ENCODE results near the gene PTPRN2. TPM values are rescaled to one million over a fixed set of nuclear protein-coding genes. Genes with fewer than 3 reads are reported as not detected.

The PTPRN2 gene
- total RNA-seq, 2 experiments from 2014 or later: 7.0 to 7.2 TPM

DNA sequence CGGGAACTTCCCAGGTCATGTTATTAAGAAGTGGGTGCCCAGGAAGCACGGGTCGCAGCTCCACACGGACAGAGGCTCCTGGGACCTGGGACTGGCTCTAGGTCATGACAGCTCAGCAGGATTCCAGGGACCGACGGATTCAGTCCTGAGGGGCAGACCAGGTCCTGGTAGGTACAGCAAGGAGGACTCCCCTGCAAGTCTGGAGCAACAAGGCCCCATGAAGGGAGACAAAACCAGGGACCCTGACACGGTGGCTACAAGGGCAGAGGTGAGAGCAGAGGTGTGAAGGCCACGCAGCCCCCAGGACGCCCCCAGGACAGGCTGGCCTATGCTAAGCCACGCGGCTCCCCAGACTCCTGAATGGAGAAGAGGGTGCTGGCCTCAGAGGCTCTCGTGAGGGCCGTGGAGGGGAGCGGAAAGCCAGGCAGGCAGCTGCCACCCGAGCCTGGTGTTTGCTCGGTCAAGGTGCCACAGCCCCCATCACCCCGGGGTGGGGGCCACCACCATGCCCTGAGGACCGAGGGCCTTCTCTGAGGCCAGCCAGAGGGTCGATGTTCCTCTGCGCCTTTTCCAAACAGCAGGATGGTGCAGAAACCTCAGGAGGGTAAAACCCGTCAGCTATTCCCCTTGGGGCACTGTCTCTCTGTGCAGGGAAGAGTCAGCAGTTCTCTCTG, 348.9 kb downstream of the PTPRN2 start:
- DNase-seq (no peak), ATAC-seq (no peak)
- H3K9me3 Mint-ChIP-seq (ENCODE audit: insufficient read depth): no peaks in the 10 kb centered on the region
- H3K27me3 Mint-ChIP-seq (ENCODE audit: low read depth): no peaks in the 10 kb centered on the region
- ChIA-PET POLR2A (no interaction called here), CTCF (no interaction called here)
- H3K4me1 Mint-ChIP-seq (ENCODE audit: low read depth): no peaks in the 10 kb centered on the region
- H3K27ac Mint-ChIP-seq: no peak overlapping the region
- no peak overlapping the region for H3K4me3 Mint-ChIP-seq
- H3K36me3 Mint-ChIP-seq (ENCODE audit: low read depth): no peaks in the 10 kb centered on the region

GRCh38 chr7:158237672-158238335, 349.8 kb downstream of the PTPRN2 start:
- ChIA-PET CTCF (no interaction called here), POLR2A (no interaction called here)
- ATAC-seq: no peak
- no peak for DNase-seq
- Mint-ChIP-seq H3K27me3 (ENCODE audit: low read depth) (no peaks in the 10 kb centered on the region), H3K27ac (no peak overlapping the region), H3K4me1 (ENCODE audit: low read depth) (no peaks in the 10 kb centered on the region), H3K9me3 (ENCODE audit: insufficient read depth) (no peaks in the 10 kb centered on the region), H3K36me3 (ENCODE audit: low read depth) (no peaks in the 10 kb centered on the region), H3K4me3 (no peak overlapping the region)

- ChIA-PET CTCF (no interaction called here), POLR2A (no interaction called here)
- no peak for ATAC-seq
- H3K9me3 Mint-ChIP-seq (ENCODE audit: insufficient read depth): no peaks in the 10 kb centered on the region
- H3K36me3 Mint-ChIP-seq (ENCODE audit: low read depth): no peaks in the 10 kb centered on the region
- H3K4me3 Mint-ChIP-seq: no peak overlapping the region
- no peak for DNase-seq
- H3K27ac Mint-ChIP-seq: no peak overlapping the region
- no peaks in the 10 kb centered on the region for H3K4me1 Mint-ChIP-seq (ENCODE audit: low read depth)
- no peaks in the 10 kb centered on the region for H3K27me3 Mint-ChIP-seq (ENCODE audit: low read depth)
These were observed 351.2 kb downstream of the PTPRN2 start for GRCh38 chr7:158236400-158236799.

DNA sequence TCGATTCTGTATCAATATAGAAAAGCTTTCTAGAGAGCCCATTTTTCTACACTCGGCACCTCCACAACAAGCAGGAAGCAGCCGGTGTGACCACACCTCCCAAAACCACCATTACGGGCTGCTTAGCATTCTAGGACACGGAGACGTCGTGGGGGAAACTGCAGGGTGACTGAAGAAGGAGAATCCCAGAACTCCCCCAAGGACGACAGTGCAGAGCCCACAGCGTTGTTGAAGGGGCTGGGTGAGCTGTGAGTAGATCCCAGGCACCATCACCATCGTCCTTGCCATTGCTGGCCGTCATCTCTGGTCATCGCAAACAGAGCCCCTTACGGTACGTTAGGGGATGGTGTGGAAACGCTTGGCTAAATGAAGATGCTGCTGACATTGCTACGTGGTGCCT, 351.8 kb downstream of the PTPRN2 start:
- DNase-seq (no peak), ATAC-seq (no peak)
- Mint-ChIP-seq H3K9me3 (ENCODE audit: insufficient read depth) (no peaks in the 10 kb centered on the region), H3K4me3 (no peak overlapping the region), H3K27ac (no peak overlapping the region), H3K4me1 (ENCODE audit: low read depth) (no peaks in the 10 kb centered on the region), H3K36me3 (ENCODE audit: low read depth) (no peaks in the 10 kb centered on the region), H3K27me3 (ENCODE audit: low read depth) (no peaks in the 10 kb centered on the region)
- POLR2A ChIA-PET: no interaction called here
- CTCF ChIA-PET: no interaction called here

DNA sequence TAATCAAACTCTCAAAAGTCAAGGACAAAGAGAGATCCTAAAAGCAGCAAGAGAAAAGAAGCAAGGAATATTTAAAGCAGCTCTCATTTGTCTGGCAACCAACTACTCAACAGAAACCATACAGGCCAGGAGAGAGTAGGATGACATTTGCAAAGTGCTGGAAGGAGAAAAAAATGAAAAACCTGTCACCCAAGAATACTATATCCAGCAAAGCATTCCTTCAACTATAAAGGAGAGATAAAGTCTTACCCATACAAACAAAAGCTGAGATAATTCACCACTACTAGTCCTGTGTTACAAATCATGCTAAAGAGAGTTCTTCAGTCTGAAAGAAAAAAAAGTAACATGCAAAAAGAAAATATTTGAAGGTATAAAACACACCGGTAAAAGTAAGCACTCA, 357.7 kb downstream of the PTPRN2 start:
- H3K27me3 Mint-ChIP-seq (ENCODE audit: low read depth): no peaks in the 10 kb centered on the region
- CTCF ChIA-PET: no interaction called here
- DNase-seq (no peak), ATAC-seq (no peak)
- no peaks in the 10 kb centered on the region for H3K9me3 Mint-ChIP-seq (ENCODE audit: insufficient read depth)
- no peaks in the 10 kb centered on the region for H3K36me3 Mint-ChIP-seq (ENCODE audit: low read depth)
- H3K4me1 Mint-ChIP-seq (ENCODE audit: low read depth): no peaks in the 10 kb centered on the region
- POLR2A ChIA-PET: no interaction called here
- no peak overlapping the region for H3K27ac Mint-ChIP-seq
- no peak overlapping the region for H3K4me3 Mint-ChIP-seq

GRCh38 chr7:158228986-158229385, 358.6 kb downstream of the PTPRN2 start:
- no peak overlapping the region for H3K27ac Mint-ChIP-seq
- H3K9me3 Mint-ChIP-seq (ENCODE audit: insufficient read depth): no peaks in the 10 kb centered on the region
- H3K27me3 Mint-ChIP-seq (ENCODE audit: low read depth): no peaks in the 10 kb centered on the region
- ATAC-seq: no peak
- ChIA-PET POLR2A (no interaction called here), CTCF (no interaction called here)
- no peak for DNase-seq
- no peaks in the 10 kb centered on the region for H3K4me1 Mint-ChIP-seq (ENCODE audit: low read depth)
- no peak overlapping the region for H3K4me3 Mint-ChIP-seq
- no peaks in the 10 kb centered on the region for H3K36me3 Mint-ChIP-seq (ENCODE audit: low read depth)

GRCh38 chr7:158228131-158228530, 359.5 kb downstream of the PTPRN2 start:
- H3K4me1 Mint-ChIP-seq (ENCODE audit: low read depth): no peaks in the 10 kb centered on the region
- H3K27ac Mint-ChIP-seq: no peak overlapping the region
- H3K36me3 Mint-ChIP-seq (ENCODE audit: low read depth): no peaks in the 10 kb centered on the region
- no peaks in the 10 kb centered on the region for H3K9me3 Mint-ChIP-seq (ENCODE audit: insufficient read depth)
- no peaks in the 10 kb centered on the region for H3K27me3 Mint-ChIP-seq (ENCODE audit: low read depth)
- DNase-seq: no peak
- H3K4me3 Mint-ChIP-seq: no peak overlapping the region
- ChIA-PET POLR2A (no interaction called here), CTCF (no interaction called here)
- no peak for ATAC-seq

DNA sequence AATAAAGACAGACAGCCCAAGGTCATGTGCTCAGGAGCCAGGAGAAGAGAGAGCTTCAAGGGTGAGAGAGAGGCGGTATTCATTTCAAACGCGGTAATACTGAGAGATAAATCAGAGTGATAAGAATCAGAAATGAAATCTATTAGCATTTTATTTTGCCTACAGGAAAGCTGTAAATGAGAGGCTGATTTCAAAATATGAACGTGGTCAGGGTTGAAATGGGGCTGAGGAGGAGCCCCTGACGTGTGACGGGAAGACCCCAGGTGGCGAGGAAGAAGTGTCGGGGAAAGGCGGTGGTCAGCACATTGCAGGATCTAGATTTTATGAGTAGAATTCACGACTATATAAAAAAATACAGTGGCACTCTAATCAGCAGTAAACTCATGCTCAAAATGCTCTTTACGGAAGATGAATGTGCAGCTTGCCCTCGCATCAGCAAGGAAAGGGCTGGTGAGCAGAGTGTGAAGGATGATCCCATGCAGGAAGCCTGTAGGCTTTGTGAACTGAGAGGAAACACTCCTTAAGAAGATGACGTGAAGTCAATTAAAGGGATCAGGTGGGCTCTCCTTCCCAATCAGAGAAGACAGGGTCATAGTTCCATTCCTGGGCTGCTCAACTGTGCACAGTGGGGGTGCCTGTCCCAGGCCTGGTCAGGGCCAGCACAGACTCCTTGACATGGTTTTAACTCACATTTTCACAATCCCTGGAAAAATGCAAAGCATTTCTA, 360.2 kb downstream of the PTPRN2 start:
- no peak overlapping the region for H3K27ac Mint-ChIP-seq
- POLR2A ChIA-PET: no interaction called here

DNA sequence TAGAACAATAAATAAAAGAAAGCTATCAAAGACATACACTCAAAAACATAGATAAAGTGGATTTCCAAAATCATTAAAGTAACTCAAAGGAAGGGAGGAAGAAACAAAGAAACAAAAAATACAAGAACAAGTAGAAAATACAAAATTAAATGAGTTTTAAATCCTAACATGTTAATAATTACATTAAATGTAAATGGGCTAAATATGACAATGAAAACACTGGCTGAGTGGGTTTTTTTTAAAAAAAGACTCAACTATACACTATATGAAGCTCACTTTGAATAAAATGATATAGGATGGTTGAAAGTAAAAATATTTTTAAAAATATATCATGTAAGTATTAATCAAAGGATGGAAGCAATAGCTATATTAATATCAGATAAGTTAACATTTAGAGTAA, 371.4 kb downstream of the PTPRN2 start:
- H3K36me3 Mint-ChIP-seq (ENCODE audit: low read depth): no peaks in the 10 kb centered on the region
- H3K4me3 Mint-ChIP-seq: no peak overlapping the region
- DNase-seq (no peak), ATAC-seq (no peak)
- no peaks in the 10 kb centered on the region for H3K9me3 Mint-ChIP-seq (ENCODE audit: insufficient read depth)
- H3K27me3 Mint-ChIP-seq (ENCODE audit: low read depth): no peaks in the 10 kb centered on the region
- CTCF ChIA-PET: no interaction called here
- no peaks in the 10 kb centered on the region for H3K4me1 Mint-ChIP-seq (ENCODE audit: low read depth)
- POLR2A ChIA-PET: no interaction called here
- H3K27ac Mint-ChIP-seq: no peak overlapping the region

More for the DNA sequence above, 360.2 kb downstream of the PTPRN2 start:
- H3K27me3 Mint-ChIP-seq (ENCODE audit: low read depth): no peaks in the 10 kb centered on the region
- DNase-seq (no peak), ATAC-seq (no peak)
- H3K9me3 Mint-ChIP-seq (ENCODE audit: insufficient read depth): no peaks in the 10 kb centered on the region
- no peaks in the 10 kb centered on the region for H3K36me3 Mint-ChIP-seq (ENCODE audit: low read depth)
- CTCF ChIA-PET: no interaction called here
- H3K4me3 Mint-ChIP-seq: no peak overlapping the region
- no peaks in the 10 kb centered on the region for H3K4me1 Mint-ChIP-seq (ENCODE audit: low read depth)

DNA sequence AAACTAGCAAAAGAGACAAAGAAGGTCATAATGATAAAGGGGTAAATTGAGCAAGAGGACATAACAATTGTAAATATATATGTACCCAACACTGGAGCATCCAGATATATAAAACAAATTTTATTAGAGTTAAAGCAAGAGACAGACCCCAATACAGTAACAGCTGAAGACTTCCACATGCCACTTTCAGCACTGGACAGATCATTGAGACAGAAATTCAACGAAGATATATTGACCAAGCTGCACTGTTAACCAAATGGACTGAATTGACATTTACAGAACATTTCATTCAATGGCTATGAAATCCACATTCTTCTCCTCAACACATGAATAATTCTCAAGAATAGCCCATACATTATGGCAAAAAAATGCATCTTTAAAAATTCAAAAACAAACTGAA, 378.2 kb downstream of the PTPRN2 start:
- H3K9me3 Mint-ChIP-seq (ENCODE audit: insufficient read depth): no peaks in the 10 kb centered on the region
- CTCF ChIA-PET: no interaction called here
- POLR2A ChIA-PET: no interaction called here

GRCh38 chr7:158206341-158206740, 381.3 kb downstream of the PTPRN2 start:
- POLR2A ChIA-PET: no interaction called here
- ATAC-seq (no peak), DNase-seq (no peak)
- Mint-ChIP-seq H3K4me3 (no peak overlapping the region), H3K36me3 (ENCODE audit: low read depth) (no peaks in the 10 kb centered on the region), H3K27ac (no peak overlapping the region), H3K9me3 (ENCODE audit: insufficient read depth) (no peaks in the 10 kb centered on the region), H3K27me3 (ENCODE audit: low read depth) (no peaks in the 10 kb centered on the region), H3K4me1 (ENCODE audit: low read depth) (no peaks in the 10 kb centered on the region)
- CTCF ChIA-PET: no interaction called here

More for the DNA sequence above, 378.2 kb downstream of the PTPRN2 start:
- DNase-seq: no peak
- Mint-ChIP-seq H3K27me3 (ENCODE audit: low read depth) (no peaks in the 10 kb centered on the region), H3K4me3 (no peak overlapping the region), H3K4me1 (ENCODE audit: low read depth) (no peaks in the 10 kb centered on the region), H3K27ac (no peak overlapping the region), H3K36me3 (ENCODE audit: low read depth) (no peaks in the 10 kb centered on the region)
- ATAC-seq: no peak

DNA sequence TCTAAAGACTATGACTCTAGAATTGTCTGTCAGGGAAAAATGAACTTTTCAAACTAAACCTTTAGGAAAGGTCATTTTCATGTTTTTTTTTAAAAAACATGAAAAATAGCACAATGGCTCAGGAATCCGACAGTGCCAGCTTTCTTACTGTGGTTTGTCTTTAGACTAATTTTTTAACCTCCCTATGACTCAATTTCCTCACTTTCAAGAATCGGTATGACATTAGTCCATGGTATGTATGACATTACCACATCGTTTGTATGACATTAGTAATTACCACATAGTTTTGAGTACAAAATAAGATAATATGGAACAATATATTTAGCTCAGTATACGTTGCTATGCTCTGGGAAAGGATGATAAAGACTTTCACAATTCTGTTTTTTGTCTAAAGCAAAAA, 383.2 kb downstream of the PTPRN2 start:
- no peak overlapping the region for H3K4me3 Mint-ChIP-seq
- ATAC-seq: no peak
- ChIA-PET CTCF (no interaction called here), POLR2A (no interaction called here)
- no peaks in the 10 kb centered on the region for H3K4me1 Mint-ChIP-seq (ENCODE audit: low read depth)
- no peaks in the 10 kb centered on the region for H3K36me3 Mint-ChIP-seq (ENCODE audit: low read depth)
- DNase-seq: no peak
- H3K9me3 Mint-ChIP-seq (ENCODE audit: insufficient read depth): no peaks in the 10 kb centered on the region
- no peaks in the 10 kb centered on the region for H3K27me3 Mint-ChIP-seq (ENCODE audit: low read depth)
- no peak overlapping the region for H3K27ac Mint-ChIP-seq

Measured in activated CD8-positive, alpha-beta T cell treated with anti-CD3 and anti-CD28 coated beads, Interleukin-2, amount 10 ng/mL, durations not matched to agents 7 days and 5 days (primary cell).